ENCODE results near the gene PDE5A.

PDE5A gene

GRCh38 chr4:119627267-119628255 is 1.0 kb downstream of the PDE5A start:
- TF ChIP-seq CTCF (IDR thresholded peaks at IDR 0.05; ENCODE audit: low read length, missing control alignments), result no peak
- DNase-seq (ENCODE audit: low read depth), result peak; percentile 35
- H3K4me3 ChIP-seq (replicated peaks; ENCODE audit: low read depth, low read length), result peak overlapping the region; percentile 75

GRCh38 chr4:119626943-119627266 is 1.7 kb downstream of the PDE5A start:
- peak overlapping the region; percentile 75 for H3K4me3 ChIP-seq (replicated peaks; ENCODE audit: low read depth, low read length)
- DNase-seq (ENCODE audit: low read depth), result no peak
- TF ChIP-seq CTCF (IDR thresholded peaks at IDR 0.05; ENCODE audit: low read length, missing control alignments), result no peak

GRCh38 chr4:119626420-119626819 is 2.2 kb downstream of the PDE5A start:
- TF ChIP-seq CTCF (IDR thresholded peaks at IDR 0.05; ENCODE audit: low read length, missing control alignments), result no peak
- peak overlapping the region; percentile 75 for H3K4me3 ChIP-seq (replicated peaks; ENCODE audit: low read depth, low read length)
- no peak for DNase-seq (ENCODE audit: low read depth)

GRCh38 chr4:119625761-119626160 is 2.8 kb downstream of the PDE5A start:
- no peak for TF ChIP-seq CTCF (IDR thresholded peaks at IDR 0.05; ENCODE audit: low read length, missing control alignments)
- no peak overlapping the region for H3K4me3 ChIP-seq (replicated peaks; ENCODE audit: low read depth, low read length)
- no peak for DNase-seq (ENCODE audit: low read depth)

GRCh38 chr4:119624356-119624755 is 4.2 kb downstream of the PDE5A start:
- no peak for DNase-seq (ENCODE audit: low read depth)
- TF ChIP-seq CTCF (IDR thresholded peaks at IDR 0.05; ENCODE audit: low read length, missing control alignments), result no peak
- no peak overlapping the region for H3K4me3 ChIP-seq (replicated peaks; ENCODE audit: low read depth, low read length)

GRCh38 chr4:119623025-119623424 is 5.6 kb downstream of the PDE5A start:
- H3K4me3 ChIP-seq (replicated peaks; ENCODE audit: low read depth, low read length), result no peak overlapping the region
- peak; percentile 30 for DNase-seq (ENCODE audit: low read depth)

More at GRCh38 chr4:119623025-119623424, 5.6 kb downstream of the PDE5A start:
- TF ChIP-seq CTCF (IDR thresholded peaks at IDR 0.05; ENCODE audit: low read length, missing control alignments), result no peak
